Right atrium auricular region (tissue), 2 donors: ENCODE measurements around the gene FOXS1. TPM values are rescaled to one million over a fixed set of nuclear protein-coding genes. Genes with fewer than 3 reads are reported as not detected.

Experiments used
- DNase-seq: peaks from one replicate; pipeline ENCODE4 v3.0.0-alpha.2; 2019; ENCODE audit warnings: low spot score
- H3K27ac ChIP-seq, 2 donors: fragments of 200-600 bp; sonication (generic); 1 replicate in 1 of 2; 2 replicates in 1 of 2; pipeline ENCODE4 v1.5.1; 2016 to 2019
- H3K27me3 ChIP-seq, 2 donors: fragments of 200-600 bp; sonication (generic); one replicate each; pipeline versions ENCODE4 v1.5.1 to v1.6.0; 2017 to 2019
- H3K36me3 ChIP-seq: fragments of 200-600 bp; sonication (generic); one replicate; pipeline ENCODE4 v1.5.1; 2016
- H3K4me1 ChIP-seq, 2 donors: fragments of 200-600 bp; sonication (generic); one replicate each; pipeline versions ENCODE4 v1.5.1 to v1.6.0; 2017 to 2019
- H3K4me3 ChIP-seq, 2 donors: fragments of 200-600 bp; sonication (generic); 1 replicate in 1 of 2; 2 replicates in 1 of 2; pipeline ENCODE4 v1.5.1; 2017 to 2019; ENCODE audit warnings: mild to moderate bottlenecking in 1 of 2, moderate library complexity in 1 of 2
- H3K9me3 ChIP-seq, 2 donors: fragments of 200-600 bp; sonication (generic); one replicate each; pipeline ENCODE4 v1.5.1; 2019
- total RNA-seq, 2 donors: library from RNA; depleted of rRNA; stranded (reverse); fragments of >200 nt; gene quantifications; one replicate each; pipeline ENCODE4 v1.1.0, GENCODE V29; 2016
- TF ChIP-seq, protein P1 (sequence below), 2 donors: fragments of 200-600 bp; sonication (generic); IDR thresholded peaks; one replicate each; pipeline ENCODE4 v1.5.1; 2019; ENCODE audit warnings: antibody characterized with exemption in 2 of 2

FOXS1 gene
- total RNA-seq, 2 donors from 2014 or later = 1.9 to 4.2 TPM

DNA sequence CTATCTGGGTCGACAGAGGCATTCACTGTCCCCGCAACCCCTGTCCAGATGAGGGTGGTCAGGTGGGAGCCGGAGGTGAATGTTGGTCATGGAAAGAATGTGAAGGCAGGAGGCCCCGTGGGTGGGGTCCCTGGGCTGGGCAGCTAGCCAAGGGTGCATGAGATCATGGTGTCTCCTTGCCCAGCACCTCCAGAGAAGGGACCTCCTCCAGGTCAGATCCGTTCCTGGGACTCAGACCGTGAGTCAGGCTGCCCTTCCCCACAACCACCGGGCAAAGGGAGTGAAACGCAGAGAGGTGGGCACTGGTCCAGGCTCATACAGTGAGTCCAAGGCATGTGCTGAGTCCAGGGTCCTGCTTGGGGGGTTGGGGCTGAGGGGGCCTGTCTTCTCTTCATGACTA, 3.5 kb downstream of the FOXS1 start:
- peak overlapping the region; percentile 63 to 74 for H3K27ac ChIP-seq
- no peak overlapping the region for H3K4me3 ChIP-seq

DNA sequence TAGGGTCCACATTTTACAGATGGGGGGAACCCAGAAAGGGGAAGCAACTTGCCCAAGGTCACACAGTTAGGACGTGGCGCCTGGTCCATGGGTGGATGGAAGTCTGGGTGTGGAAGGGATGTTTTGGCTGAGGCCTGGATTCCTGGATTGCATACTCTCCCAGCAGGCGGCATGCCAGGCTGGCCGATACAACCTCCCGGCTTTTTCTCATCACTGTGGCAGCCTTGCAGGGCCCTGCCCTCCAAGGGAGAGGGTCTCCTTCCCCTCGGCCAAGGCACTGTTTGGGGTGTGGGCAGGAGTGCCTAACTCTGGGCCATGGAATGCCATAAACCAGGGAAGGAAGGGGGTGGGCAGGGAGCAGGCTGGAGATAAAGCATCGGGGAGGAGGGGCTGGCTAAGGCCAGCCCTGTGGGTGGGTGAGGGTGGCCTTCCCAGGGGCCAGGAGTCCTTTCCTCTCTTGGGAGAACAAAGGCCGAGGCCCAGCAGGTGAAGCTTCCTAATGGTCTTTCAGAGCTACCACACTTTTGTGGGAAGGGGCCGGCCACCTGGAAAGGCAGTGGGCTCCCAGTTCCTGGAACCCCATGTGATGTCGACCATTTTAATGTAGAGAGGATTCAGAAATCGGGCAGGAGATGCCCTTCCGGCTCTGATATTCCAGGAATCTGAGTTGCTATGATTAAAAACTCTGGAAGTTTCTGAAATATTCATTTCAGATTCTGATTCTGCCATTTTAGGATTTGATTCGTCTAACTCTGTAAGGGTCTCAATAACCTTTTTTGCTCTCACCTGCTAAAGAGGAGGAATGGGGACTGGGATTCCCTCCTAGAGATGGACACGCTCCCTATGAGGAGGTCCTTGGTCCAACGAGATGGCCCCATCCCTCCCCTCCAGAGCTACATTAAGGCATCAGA, 4.2 kb downstream of the FOXS1 start:
- Histone ChIP-seq H3K4me1 (peaks cover 0 to 65% of the 10 kb centered on the region in 2 donors), H3K36me3 (no peaks in the 10 kb centered on the region), H3K9me3 (no peaks in the 10 kb centered on the region), H3K27ac (peak overlapping the region; percentile 63 to 74), H3K27me3 (no peaks in the 10 kb centered on the region), H3K4me3 (no peak overlapping the region)
- TF ChIP-seq, protein P1, sequence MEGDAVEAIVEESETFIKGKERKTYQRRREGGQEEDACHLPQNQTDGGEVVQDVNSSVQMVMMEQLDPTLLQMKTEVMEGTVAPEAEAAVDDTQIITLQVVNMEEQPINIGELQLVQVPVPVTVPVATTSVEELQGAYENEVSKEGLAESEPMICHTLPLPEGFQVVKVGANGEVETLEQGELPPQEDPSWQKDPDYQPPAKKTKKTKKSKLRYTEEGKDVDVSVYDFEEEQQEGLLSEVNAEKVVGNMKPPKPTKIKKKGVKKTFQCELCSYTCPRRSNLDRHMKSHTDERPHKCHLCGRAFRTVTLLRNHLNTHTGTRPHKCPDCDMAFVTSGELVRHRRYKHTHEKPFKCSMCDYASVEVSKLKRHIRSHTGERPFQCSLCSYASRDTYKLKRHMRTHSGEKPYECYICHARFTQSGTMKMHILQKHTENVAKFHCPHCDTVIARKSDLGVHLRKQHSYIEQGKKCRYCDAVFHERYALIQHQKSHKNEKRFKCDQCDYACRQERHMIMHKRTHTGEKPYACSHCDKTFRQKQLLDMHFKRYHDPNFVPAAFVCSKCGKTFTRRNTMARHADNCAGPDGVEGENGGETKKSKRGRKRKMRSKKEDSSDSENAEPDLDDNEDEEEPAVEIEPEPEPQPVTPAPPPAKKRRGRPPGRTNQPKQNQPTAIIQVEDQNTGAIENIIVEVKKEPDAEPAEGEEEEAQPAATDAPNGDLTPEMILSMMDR (IDR thresholded peaks at IDR 0.05) = no peak
- DNase-seq = no peak

More for the DNA sequence above, 3.5 kb downstream of the FOXS1 start:
- no peaks in the 10 kb centered on the region for H3K27me3 ChIP-seq
- DNase-seq = peak; percentile 72
- peaks cover 0 to 58% of the 10 kb centered on the region in 2 donors for H3K4me1 ChIP-seq
- H3K9me3 ChIP-seq = no peaks in the 10 kb centered on the region
- TF ChIP-seq, protein P1 (IDR thresholded peaks at IDR 0.05) = no peak
- no peaks in the 10 kb centered on the region for H3K36me3 ChIP-seq

DNA sequence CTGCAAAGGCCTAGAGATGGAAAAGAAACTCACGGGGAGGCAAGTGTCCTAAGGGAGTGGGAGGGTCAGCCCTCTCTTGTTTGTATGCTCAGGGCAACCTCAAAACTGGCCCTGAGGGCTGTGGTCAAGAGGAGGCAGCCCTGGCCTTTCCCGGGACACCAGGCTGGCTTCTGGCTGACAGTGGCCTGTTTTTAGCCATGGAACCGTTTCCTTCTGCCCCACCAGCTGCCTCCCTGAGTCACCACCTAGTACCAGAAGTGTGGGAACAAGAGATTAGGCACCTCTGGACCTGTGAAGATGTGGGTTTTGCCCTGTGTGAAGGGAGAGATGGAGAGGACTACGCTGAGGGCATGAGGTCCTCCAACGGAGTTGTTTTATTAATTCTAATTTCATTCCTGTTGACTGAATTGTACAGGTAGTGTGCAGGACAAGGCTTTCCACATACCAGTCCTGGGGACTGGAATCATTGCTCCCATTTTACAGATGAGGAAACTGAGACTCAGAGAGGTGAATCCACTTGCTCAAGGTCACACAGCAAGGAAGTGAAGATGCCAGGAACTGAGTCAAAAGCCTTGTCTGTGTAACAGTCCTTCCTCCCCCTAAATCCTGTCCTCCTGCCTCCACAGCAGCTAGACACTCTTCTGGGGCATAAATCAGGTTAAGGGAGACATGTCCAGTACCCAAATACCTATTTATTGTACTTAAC, 5.5 kb downstream of the FOXS1 start:
- Histone ChIP-seq H3K9me3 (no peaks in the 10 kb centered on the region), H3K27ac (peak overlapping the region in 1 of 2 donors; percentile 74), H3K4me3 (no peak overlapping the region), H3K4me1 (peaks cover 0 to 65% of the 10 kb centered on the region in 2 donors), H3K36me3 (no peaks in the 10 kb centered on the region), H3K27me3 (no peaks in the 10 kb centered on the region)
- TF ChIP-seq, protein P1 (IDR thresholded peaks at IDR 0.05) = no peak
- no peak for DNase-seq

DNA sequence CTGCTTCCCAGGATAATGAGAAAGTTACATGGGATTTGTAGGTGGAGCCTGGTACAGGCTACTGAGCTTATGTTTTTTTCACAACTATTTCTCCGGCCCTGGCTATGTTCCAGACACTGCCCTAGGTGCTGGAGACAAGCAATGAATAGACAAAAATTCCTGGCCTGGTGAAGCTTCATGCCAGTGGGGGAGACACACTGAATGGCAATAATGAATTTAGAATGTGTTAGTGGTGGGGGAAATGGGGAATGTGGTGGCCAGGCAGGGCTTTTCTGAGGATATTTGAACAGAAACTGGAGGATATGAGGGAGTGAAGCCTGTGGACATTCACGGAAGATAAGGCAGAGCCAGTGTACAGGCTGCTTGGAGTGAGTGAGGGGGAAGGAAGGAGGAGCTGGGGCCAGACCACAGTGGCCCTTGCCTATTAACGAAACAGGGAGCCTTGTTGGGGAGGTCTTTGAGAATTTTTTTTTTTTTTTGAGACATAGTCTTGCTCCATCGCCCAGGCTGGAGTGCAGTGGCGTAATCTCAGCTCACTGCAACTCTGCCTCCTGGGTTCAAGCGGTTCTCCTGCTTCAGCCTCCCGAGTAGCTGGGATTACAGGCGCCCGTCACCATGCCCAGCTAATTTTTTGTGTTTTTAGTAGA, 6.6 kb downstream of the FOXS1 start:
- Histone ChIP-seq H3K4me1 (peaks cover 0 to 67% of the 10 kb centered on the region in 2 donors), H3K9me3 (no peaks in the 10 kb centered on the region), H3K36me3 (no peaks in the 10 kb centered on the region), H3K27ac (peak overlapping the region; percentile 29 to 56), H3K4me3 (no peak overlapping the region), H3K27me3 (no peaks in the 10 kb centered on the region)
- DNase-seq = no peak
- TF ChIP-seq, protein P1 (IDR thresholded peaks at IDR 0.05) = no peak

DNA sequence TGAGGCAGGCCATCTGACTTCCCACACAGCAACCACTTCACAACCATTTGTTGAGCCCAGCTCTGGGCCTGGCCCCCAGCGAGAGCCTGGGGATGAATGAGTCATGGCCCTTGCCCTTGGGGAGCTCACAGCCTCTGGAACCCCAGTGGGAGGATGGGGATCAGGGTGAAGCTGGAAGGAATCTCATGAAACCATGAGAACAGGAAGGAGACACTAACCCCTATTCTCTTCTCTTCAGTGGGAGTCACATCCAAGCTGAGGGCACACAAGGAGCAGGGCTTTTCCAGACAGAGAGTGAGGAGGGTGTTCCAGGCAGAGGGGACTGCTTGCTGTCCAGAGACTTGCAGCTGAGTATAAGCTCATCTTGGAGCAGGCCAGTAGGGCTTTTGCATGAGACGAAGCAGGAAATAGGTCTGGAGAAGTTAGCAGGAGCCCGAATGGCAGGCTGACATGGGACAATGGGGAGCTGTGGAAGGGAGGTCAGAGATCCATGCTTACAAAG, 7.5 kb downstream of the FOXS1 start:
- no peak for DNase-seq
- TF ChIP-seq, protein P1 (IDR thresholded peaks at IDR 0.05) = no peak
- H3K27ac ChIP-seq = peak overlapping the region in 1 of 2 donors; percentile 56
- H3K27me3 ChIP-seq = no peaks in the 10 kb centered on the region
- no peak overlapping the region for H3K4me3 ChIP-seq
- H3K36me3 ChIP-seq = no peaks in the 10 kb centered on the region
- H3K9me3 ChIP-seq = no peaks in the 10 kb centered on the region
- peaks cover 0 to 65% of the 10 kb centered on the region in 2 donors for H3K4me1 ChIP-seq
